GM21381 (cell line): ENCODE measurements around the gene CAMKK1.

Source experiments
- ATAC-seq: cut with Tn5 transposase; IDR thresholded peaks from one replicate; pipeline ENCODE4 v1.9.1; 2021; ENCODE audit warnings: mild to moderate bottlenecking, moderate library complexity; ENCODE audit not compliant: unreplicated experiment

CAMKK1 gene

GRCh38 chr17:3918372-3919122, 25.7 kb upstream of the CAMKK1 start:
- no peak for ATAC-seq

GRCh38 chr17:3917391-3917931, 24.6 kb upstream of the CAMKK1 start:
- no peak for ATAC-seq

GRCh38 chr17:3916825-3917224, 24.0 kb upstream of the CAMKK1 start:
- no peak for ATAC-seq

- no peak for ATAC-seq
Observed at GRCh38 chr17:3915995-3916696, 23.3 kb upstream of the CAMKK1 start, which contains the start of gene P2RX1. Gene P2RX1 (minus strand): TSS chr17:3916465. CDS start chr17:3916225, 240 bp downstream.

GRCh38 chr17:3915581-3915994, 22.7 kb upstream of the CAMKK1 start:
- no peak for ATAC-seq

GRCh38 chr17:3914312-3914670, 21.4 kb upstream of the CAMKK1 start:
- ATAC-seq = peak; percentile 41

GRCh38 chr17:3913531-3914311, 20.9 kb upstream of the CAMKK1 start:
- ATAC-seq = peak; percentile 41

GRCh38 chr17:3912827-3913226, 20.0 kb upstream of the CAMKK1 start:
- ATAC-seq = no peak

- peak; percentile 62 for ATAC-seq
Observed at GRCh38 chr17:3911271-3912053, 18.6 kb upstream of the CAMKK1 start.

- no peak for ATAC-seq
Observed at GRCh38 chr17:3910420-3911270, 17.8 kb upstream of the CAMKK1 start.

- no peak for ATAC-seq
Observed at GRCh38 chr17:3909257-3909656, 16.4 kb upstream of the CAMKK1 start.

- no peak for ATAC-seq
Observed at GRCh38 chr17:3907483-3908216, 14.8 kb upstream of the CAMKK1 start.

- ATAC-seq = no peak
Observed at GRCh38 chr17:3906881-3907280, 14.0 kb upstream of the CAMKK1 start.

GRCh38 chr17:3905017-3905520, 12.2 kb upstream of the CAMKK1 start:
- ATAC-seq = no peak

- no peak for ATAC-seq
Observed at GRCh38 chr17:3904501-3904900, 11.6 kb upstream of the CAMKK1 start.

GRCh38 chr17:3903881-3904290, 11.0 kb upstream of the CAMKK1 start:
- no peak for ATAC-seq

- ATAC-seq = no peak
Observed at GRCh38 chr17:3903051-3903825, 10.4 kb upstream of the CAMKK1 start.

- ATAC-seq = no peak
Observed at GRCh38 chr17:3900646-3901045, 7.8 kb upstream of the CAMKK1 start.
